ENCODE results near the gene TMBIM4. TPM values are rescaled to one million over a fixed set of nuclear protein-coding genes. Genes with fewer than 3 reads are reported as not detected.

TMBIM4 gene
- total and polyA plus RNA-seq, 2 of the 4 experiments (the other 2 are of a cell fraction), result 38.7 to 59.3 TPM

DNA sequence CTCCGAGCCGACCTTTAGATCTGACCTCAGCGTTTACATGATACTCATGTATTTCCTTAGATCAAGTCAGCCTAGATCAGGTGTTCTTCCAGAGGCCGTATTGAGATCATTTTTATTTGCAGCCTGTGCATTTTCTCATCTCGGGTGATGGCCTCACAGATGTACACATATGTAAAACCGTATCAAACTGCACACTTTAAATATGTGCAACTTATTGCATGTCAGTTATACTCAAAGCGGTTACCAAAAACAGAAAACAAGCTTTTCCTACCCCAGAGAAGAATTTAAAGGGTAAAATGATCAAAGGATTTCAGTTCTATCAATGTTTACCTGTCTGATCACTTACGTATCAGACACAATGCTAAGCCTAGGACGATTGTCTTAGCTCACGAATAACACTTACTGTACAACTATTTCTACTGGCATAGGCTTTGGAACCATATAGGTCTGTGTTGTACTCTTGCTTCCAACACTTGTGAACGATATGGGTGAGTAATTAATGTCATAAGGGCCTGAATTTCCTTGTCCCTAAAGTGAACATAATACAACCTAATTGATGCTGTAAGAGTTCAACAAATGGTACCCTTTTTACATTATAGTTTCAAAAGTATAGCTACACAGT, 38.6 kb downstream of the TMBIM4 start:
- no peaks in the 10 kb centered on the region for H3K27me3 ChIP-seq (ENCODE audit: control insufficient read depth, insufficient read depth, low read length)
- intact Hi-C loops (cut with micrococcal nuclease), result loop anchor here (5.0 kb wide), 1 partner anchor 276 kb away; no protein-coding TSS in a partner anchor
- peak overlapping the region; percentile 94 for H2AFZ ChIP-seq (replicated peaks; ENCODE audit: low read length, poor library complexity)
- H3K18ac ChIP-seq (ENCODE audit: low read depth, low read length), result peak overlapping the region; percentile 8; the same call in 1 of the 2 replicates
- no peaks in the 10 kb centered on the region for H3K9me3 ChIP-seq (ENCODE audit: control insufficient read depth, insufficient read depth, low read length)
- H3K4me2 ChIP-seq (ENCODE audit: low read depth, low read length), result peak overlapping the region; percentile 79
- H3K79me1 ChIP-seq (ENCODE audit: low read depth in 1 of 2, low read length in 2 of 2), result peaks cover 21 to 42% of the 10 kb centered on the region in 2 experiments
- peaks cover 6% of the 10 kb centered on the region for H3K36me3 ChIP-seq (ENCODE audit: control insufficient read depth, insufficient read depth, low read length)
- no peak overlapping the region for H2BK20ac ChIP-seq (ENCODE audit: low read depth, low read length)
- peak overlapping the region; percentile 12; the same call in 1 of the 2 replicates for H2AK5ac ChIP-seq (ENCODE audit: low read depth, low read length)
- TSS peak; percentile 60 for BruUV-seq (replicated peaks)
- peak overlapping the region; percentile 64; the same call in 1 of the 2 replicates for H3K23ac ChIP-seq (ENCODE audit: low read depth, low read length)
- H2AK9ac ChIP-seq (replicated peaks; ENCODE audit: low read depth, low read length, poor library complexity), result peak overlapping the region; percentile 13
- H3K9ac ChIP-seq (ENCODE audit: low read depth, low read length), result peak overlapping the region; percentile 81
- TF ChIP-seq NFE2L2 (IDR thresholded peaks at IDR 0.05; ENCODE audit: low read depth, low read length), result no peak
- TF ChIP-seq, protein P1, sequence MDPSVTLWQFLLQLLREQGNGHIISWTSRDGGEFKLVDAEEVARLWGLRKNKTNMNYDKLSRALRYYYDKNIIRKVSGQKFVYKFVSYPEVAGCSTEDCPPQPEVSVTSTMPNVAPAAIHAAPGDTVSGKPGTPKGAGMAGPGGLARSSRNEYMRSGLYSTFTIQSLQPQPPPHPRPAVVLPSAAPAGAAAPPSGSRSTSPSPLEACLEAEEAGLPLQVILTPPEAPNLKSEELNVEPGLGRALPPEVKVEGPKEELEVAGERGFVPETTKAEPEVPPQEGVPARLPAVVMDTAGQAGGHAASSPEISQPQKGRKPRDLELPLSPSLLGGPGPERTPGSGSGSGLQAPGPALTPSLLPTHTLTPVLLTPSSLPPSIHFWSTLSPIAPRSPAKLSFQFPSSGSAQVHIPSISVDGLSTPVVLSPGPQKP (IDR thresholded peaks at IDR 0.05; ENCODE audit: borderline replicate concordance, low read depth, low read length), result no peak
- no peak for TF ChIP-seq RAD21 (IDR thresholded peaks at IDR 0.05; ENCODE audit: low read length)
- no peak for TF ChIP-seq MXI1 (IDR thresholded peaks at IDR 0.05; ENCODE audit: borderline replicate concordance, low read depth, low read length)
- 0% methylated on average over 3 of the region's 11 CpGs; no CpG with 5 or more reads in 1 of the 2 experiments for WGBS, 2 experiments (ENCODE audit: extremely low coverage in 2 of 2, insufficient read length in 1 of 2)
- no peak for DNase-seq
- peak overlapping the region; percentile 69 for H3K27ac ChIP-seq (ENCODE audit: insufficient read depth, low read length)
- H3K9me1 ChIP-seq (ENCODE audit: insufficient read depth, low read length), result no peaks in the 10 kb centered on the region
- ChIA-PET CTCF (no interaction called here), POLR2A (ENCODE audit: unreplicated experiment) (interaction anchor here (0.6 kb wide), 1 partner anchor 10 kb away, joined by 4 read pairs; no protein-coding TSS in a partner anchor)
- H2BK120ac ChIP-seq (ENCODE audit: low read depth, low read length), result peak overlapping the region; percentile 48; the same call in 1 of the 2 replicates
- peak overlapping the region; percentile 45; the same call in 2 of the 3 replicates for H2BK15ac ChIP-seq (ENCODE audit: low read depth, low read length)
- peak overlapping the region; percentile 86 for H4K5ac ChIP-seq (ENCODE audit: low read depth, low read length)
- peak overlapping the region; percentile 93 to 95 for H4K8ac ChIP-seq (ENCODE audit: low read depth in 2 of 2, low read length in 2 of 2)
- peak overlapping the region; percentile 86 for H3K14ac ChIP-seq (replicated peaks; ENCODE audit: low read depth, low read length)
- peak overlapping the region; percentile 89; the same call in 1 of the 2 replicates for H3K56ac ChIP-seq (ENCODE audit: extremely low read depth, insufficient read depth, low read length)
- H2BK5ac ChIP-seq (ENCODE audit: low read depth, low read length, poor library complexity, severe bottlenecking), result peak overlapping the region; percentile 61
- in situ Hi-C loops (cut with MboI; ENCODE audit: low sequenced_read_pairs), result no loop called here
- H4K91ac ChIP-seq (ENCODE audit: insufficient read depth, low read depth, low read length), result 0 out of 2 replicates have a peak overlapping the region, but pooled peaks have one; percentile 23
- ATAC-seq (ENCODE audit: low read depth), result no peak
- H3K4me3 ChIP-seq (ENCODE audit: insufficient read depth, low read depth, low read length), result peak overlapping the region; percentile 78
- peaks cover 5% of the 10 kb centered on the region; the same call in 1 of the 2 replicates for H3K4me1 ChIP-seq (ENCODE audit: control insufficient read depth, insufficient read depth, low read length)
- peak overlapping the region; percentile 86 for H3K4ac ChIP-seq (ENCODE audit: low read depth, low read length)
- dilution Hi-C loops (cut with HindIII; ENCODE audit: low sequenced_read_pairs, unreplicated experiment), result no loop called here
- no peaks in the 10 kb centered on the region for H4K20me1 ChIP-seq (ENCODE audit: insufficient read depth, low read length)

Measured in IMR-90 (cell line).